Stimulated activated CD4-positive, alpha-beta T cell treated with anti-CD3 and anti-CD28 coated beads, Interleukin-12 subunit alpha, Interleukin-12 subunit beta, amount 100 ng/mL, for 4 hours (primary cell): ENCODE measurements around the gene SLC47A2.
A peak's percentile ranks its signal among the peaks of the same experiment; 100 is the strongest.

Source experiments
- DNase-seq: peaks from one replicate; pipeline ENCODE4 v3.0.0-alpha.2; 2020

Gene SLC47A2

DNA sequence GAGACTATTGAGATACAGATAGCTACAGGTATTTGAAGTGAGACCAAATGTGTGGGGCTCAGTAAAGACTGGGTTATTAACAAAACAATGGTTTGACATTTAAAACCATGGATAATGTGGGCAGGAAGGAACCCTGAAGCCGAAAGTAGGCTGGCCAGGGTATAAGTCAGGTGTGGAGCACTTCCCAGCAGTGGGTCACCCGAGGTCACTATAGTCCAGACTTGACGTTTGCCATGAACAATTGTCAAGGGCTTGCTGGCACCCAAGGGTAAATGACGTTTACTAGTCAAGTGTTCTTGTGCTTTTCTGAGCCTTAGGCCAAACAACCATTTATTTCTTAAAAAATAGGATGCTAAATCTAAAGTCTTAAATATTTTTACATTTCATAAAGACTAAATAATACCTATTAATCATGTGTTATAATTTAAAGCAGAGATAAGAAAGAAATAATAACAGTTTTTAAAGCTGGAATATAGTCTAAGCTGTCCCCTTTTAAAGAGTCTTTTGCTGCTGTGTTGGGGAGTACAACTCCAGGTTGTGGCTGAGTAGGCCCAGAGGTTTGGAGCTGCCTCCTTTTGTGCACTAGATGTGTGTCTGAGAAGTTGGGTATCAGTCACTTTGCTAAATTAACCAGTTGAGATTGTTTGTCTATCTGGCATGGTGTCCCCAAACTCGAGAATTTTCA is 52.1 kb downstream of the SLC47A2 start:
- DNase-seq, result no peak

- no peak for DNase-seq
Observed at GRCh38 chr17:19663097-19663496, 53.3 kb downstream of the SLC47A2 start.

DNA sequence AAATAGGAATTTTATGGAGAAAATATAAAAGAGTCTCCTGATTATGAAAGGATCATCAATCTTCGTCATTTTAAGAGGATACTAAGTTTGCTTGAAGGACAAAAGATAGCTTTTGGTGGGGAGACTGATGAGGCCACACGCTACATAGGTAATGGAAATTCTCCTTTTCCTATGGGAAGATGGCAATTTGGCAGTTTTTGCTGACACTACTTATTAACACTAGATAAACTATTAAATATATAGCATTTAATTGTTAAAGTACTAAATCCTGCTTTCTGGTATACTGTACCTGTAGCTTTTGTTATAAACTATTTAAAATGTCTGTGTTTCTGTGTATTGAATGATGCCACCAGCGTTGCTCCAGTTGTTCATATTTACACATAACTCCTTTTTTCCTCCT is 55.3 kb downstream of the SLC47A2 start:
- no peak for DNase-seq

- DNase-seq, result no peak
Observed at GRCh38 chr17:19660219-19660870, 56.0 kb downstream of the SLC47A2 start.

GRCh38 chr17:19659366-19660177 is 56.8 kb downstream of the SLC47A2 start:
- DNase-seq, result no peak

DNA sequence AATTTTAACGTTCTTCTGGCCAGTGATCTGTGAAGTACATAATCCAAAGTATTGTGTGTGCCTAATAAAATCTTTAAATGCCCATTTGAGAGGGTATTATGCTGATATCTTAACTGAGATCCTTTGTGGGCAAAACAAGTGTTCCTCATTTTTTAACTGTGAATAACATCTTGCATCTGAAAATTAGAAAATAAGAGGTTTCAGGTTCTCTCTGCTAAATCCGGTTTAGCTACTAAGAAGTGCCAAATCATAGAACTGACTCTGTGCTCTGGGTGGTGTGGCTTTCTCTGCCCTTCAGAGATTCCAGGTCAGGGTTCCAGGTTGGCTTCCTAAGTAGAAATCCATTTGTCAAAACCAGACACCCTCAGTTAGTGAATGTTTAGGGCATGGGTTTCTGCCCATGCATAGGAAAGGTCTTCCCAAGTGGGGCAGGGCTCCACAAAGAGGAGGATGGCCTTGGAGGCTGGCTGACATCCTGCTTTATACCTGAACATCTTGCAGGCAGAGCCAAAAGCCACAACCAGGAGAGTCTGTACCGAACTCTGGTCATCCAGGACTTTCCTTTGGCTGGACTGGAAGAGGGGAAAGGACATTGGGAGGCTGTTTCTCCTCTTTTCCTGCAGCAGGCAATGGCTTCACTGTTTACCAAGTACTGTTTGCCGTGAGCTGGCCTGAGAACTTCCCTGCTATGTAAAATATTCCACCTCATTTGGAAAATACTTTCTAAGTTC is 59.4 kb downstream of the SLC47A2 start:
- DNase-seq, result no peak

DNA sequence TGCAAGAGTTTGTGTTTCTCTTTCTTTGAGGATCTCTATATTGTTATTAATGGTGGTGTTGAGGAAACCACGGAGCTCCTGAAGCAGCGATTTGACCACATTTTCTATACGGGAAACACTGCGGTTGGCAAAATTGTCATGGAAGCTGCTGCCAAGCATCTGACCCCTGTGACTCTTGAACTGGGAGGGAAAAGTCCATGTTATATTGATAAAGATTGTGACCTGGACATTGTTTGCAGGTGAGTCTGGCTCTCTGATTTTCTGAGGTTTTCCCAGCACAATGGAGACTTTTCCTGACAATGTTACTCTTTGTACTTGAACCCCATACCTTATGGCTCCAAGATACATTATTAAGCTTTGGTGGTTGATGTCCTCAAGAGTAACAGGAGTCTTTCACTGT is 60.0 kb downstream of the SLC47A2 start:
- no peak for DNase-seq

GRCh38 chr17:19654896-19655295 is 61.5 kb downstream of the SLC47A2 start:
- DNase-seq, result no peak

- no peak for DNase-seq
Observed at GRCh38 chr17:19654342-19654886, 62.0 kb downstream of the SLC47A2 start.

DNA sequence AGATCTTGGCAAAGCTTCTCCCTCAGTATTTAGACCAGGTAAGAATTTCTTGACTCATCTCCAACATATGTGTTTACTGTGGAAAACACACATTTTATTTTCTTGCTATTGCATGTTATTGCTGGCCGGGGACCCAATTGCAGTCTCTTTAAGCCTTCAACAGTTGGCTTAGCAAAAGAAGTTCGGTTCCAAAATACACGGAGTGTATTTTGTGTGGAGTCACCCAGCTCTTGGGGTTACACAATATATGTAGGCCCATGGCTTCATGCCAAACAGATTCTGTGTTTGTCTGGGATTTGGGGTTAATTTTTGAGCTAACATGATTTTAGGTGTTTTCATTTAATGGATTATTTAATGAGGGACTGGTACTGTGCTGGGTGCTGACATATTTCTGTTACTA is 63.8 kb downstream of the SLC47A2 start:
- no peak for DNase-seq

GRCh38 chr17:19651451-19652238 is 64.7 kb downstream of the SLC47A2 start:
- DNase-seq, result no peak

- no peak for DNase-seq
Observed at GRCh38 chr17:19650826-19651225, 65.6 kb downstream of the SLC47A2 start.

GRCh38 chr17:19649274-19649541 is 67.2 kb downstream of the SLC47A2 start:
- no peak for DNase-seq

GRCh38 chr17:19648475-19649273 is 67.7 kb downstream of the SLC47A2 start, which contains the start of gene ALDH3A2:
Gene ALDH3A2, plus strand, starts transcription at chr17:19648751. Its CDS starts 221 bp downstream, at chr17:19648972.
- DNase-seq, result peak; percentile 95

DNA sequence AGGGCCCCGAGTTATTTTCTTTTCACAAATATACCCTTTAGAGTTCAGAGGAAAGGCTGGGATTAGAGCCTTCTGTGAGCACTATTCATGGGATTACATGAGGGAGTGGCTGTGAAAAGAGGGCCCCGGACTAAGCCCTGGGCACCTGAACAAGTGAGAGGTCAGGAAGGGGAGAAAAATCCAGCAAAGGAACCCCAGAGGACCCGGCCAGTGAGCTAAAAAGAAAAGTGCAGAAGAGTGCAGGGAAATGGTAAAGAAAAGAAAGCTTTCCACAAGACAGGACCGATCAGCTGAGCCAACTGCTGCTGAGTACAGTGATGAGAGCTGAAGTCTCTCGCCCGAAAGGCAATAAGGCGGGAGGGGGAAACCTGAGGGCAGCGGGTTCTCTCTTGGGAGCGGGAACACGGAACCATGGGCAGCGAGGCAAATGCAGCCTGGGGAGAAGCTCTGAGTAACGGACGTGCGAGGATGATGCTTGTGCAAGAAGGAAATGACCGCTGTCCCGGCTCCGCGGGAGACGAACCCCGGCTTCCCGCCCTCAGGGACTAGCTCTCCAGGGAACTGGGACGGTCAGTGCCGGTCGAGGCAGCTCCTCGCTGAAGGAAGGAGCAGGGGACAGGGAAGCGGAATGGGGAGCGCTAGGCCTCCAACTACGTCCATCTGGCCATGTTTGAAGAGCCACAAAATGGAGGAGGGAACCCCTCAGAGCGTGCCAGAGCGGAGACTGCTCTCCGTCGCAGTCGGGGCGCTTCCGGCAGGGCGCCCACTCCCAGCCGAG is 68.5 kb downstream of the SLC47A2 start:
- no peak for DNase-seq

GRCh38 chr17:19646788-19647696 is 69.3 kb downstream of the SLC47A2 start:
- no peak for DNase-seq

- DNase-seq, result peak; percentile 32
Observed at GRCh38 chr17:19645734-19646201, 70.6 kb downstream of the SLC47A2 start.

DNA sequence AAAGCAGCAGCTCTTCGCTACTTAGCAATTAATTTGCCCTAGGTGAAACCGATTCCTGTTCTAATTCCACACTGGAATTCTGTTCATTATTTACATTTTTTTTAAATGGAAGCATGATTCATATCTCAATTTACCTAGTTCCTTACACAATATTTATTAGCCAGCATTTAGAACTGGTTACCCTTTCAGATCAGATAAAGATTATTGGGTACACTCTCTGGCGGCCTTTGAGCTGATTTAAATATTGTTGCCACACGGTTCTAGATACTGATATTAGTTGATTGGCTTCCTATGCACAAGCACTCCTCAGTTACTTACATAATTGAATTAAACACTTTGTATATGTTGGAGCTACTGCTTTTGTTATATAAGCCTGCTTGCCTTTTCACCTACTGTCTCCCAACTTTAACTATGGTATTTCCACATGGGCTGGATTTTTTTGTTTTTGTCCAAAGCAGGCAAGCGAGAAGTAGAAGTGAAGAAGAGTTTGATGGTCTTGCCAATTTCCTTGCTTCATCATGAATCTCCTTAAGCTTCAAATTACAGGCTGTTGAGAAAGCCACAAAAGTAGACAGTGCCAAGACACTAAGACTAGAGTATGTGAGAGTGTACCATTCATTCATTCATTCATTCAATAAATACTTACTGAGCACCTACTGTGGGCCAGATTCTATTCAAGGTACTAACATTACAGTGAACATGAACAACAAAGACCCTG is 71.7 kb downstream of the SLC47A2 start:
- DNase-seq, result no peak
